Right lobe of liver (tissue), 4 donors: Measurements from ENCODE around the gene ITSN1.

ENCODE experiments used
- POLR2A ChIP-seq: fragments of 450-650 bp; IDR thresholded peaks from one replicate; pipeline ENCODE4 v1.6.1; 2017; ENCODE audit warnings: antibody characterized with exemption, mild to moderate bottlenecking
- TF ChIP-seq, protein P1 (sequence below), 4 donors: fragments of 200-600 bp in 3 of 4; fragments of 450-650 bp in 1 of 4; IDR thresholded peaks; one replicate each; pipeline versions ENCODE4 v1.5.1 to v1.8.0; 2016 to 2022; ENCODE audit warnings: antibody characterized with exemption in 4 of 4, mild to moderate bottlenecking in 2 of 4
- donor health status: DM: no; HTN: no; CAD: no.
- donor health status: DM: no; HTN: no; CAD: no.
- donor health status: DM: no; HTN: yes; CAD: no.

DNA sequence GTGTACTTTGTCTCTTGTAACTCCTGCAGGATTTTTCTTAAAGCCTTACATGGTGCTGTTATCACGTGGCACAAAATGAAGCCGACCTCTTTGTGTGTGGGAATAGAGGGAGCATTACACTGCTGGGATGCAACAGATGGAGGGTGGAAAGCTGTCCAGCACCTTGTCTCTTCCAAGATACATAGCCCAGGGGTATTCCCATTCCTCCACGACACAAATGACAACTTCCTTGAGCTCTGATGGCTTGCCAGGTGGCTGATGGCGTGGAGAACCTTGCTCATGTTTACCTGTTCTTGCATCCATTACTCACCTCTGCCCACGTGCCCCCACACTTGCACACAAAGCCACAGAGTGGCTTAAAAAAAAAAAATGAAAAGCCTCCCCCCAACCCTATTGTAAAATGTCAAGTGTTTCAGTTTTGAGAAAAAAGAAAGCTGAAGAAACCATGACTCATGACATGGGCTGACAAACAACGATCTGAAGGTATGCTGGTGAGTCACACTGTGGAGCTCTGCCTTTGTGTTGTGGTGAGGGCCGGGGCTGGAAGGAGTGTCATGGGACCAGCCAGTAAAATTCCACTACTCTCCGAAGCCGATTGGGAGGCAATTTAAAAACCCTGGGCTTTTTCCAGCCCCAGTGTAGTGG, 305.3 kb downstream of the ITSN1 start:
- TF ChIP-seq, protein P1, sequence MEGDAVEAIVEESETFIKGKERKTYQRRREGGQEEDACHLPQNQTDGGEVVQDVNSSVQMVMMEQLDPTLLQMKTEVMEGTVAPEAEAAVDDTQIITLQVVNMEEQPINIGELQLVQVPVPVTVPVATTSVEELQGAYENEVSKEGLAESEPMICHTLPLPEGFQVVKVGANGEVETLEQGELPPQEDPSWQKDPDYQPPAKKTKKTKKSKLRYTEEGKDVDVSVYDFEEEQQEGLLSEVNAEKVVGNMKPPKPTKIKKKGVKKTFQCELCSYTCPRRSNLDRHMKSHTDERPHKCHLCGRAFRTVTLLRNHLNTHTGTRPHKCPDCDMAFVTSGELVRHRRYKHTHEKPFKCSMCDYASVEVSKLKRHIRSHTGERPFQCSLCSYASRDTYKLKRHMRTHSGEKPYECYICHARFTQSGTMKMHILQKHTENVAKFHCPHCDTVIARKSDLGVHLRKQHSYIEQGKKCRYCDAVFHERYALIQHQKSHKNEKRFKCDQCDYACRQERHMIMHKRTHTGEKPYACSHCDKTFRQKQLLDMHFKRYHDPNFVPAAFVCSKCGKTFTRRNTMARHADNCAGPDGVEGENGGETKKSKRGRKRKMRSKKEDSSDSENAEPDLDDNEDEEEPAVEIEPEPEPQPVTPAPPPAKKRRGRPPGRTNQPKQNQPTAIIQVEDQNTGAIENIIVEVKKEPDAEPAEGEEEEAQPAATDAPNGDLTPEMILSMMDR (IDR thresholded peaks at IDR 0.05): no peak
- TF ChIP-seq POLR2A: no peak
